H1 (cell line): ENCODE data around the gene H6PD. TPM values are rescaled to one million over a fixed set of nuclear protein-coding genes. Genes with fewer than 3 reads are reported as not detected.

Source experiments
- CTCF ChIA-PET: fragments of 300-600 bp; sonication (Branson Sonifier 250); formaldehyde crosslinking; loops from one replicate; lab custom pipeline; 2021; ENCODE audit not compliant: partially characterized antibody; lab: Charles Lee
- POLR2A ChIA-PET: fragments of 300-600 bp; sonication (Branson Sonifier 250); formaldehyde crosslinking; loops from one replicate; lab custom pipeline; 2021; ENCODE audit warnings: inconsistent platforms; ENCODE audit not compliant: partially characterized antibody; lab: Charles Lee
- DNase-seq, 2 experiments: peaks; one replicate each; pipeline versions ENCODE4 v3.0.0 to v3.0.0-alpha.2; 2010 to 2022; ENCODE audit warnings: low spot score in 2 of 2, low read depth in 1 of 2, mixed read lengths in 1 of 2
- FAIRE-seq: peaks from 2 replicates; lab custom pipeline; 2011; peaks lifted over from hg19 to GRCh38; lab: Jason Lieb, UNC
- H2AFZ ChIP-seq: 2 replicates; pipeline ENCODE4 v1.8.1; 2012; ENCODE audit warnings: low read length, inconsistent platforms
- H2AK5ac ChIP-seq: 2 replicates; pipeline ENCODE4 v1.6.1; 2013; ENCODE audit warnings: low read depth, low read length
- H2BK120ac ChIP-seq: replicated peaks from 2 replicates; pipeline ENCODE3; 2013; ENCODE audit warnings: low read depth, low read length, inconsistent platforms
- H2BK12ac ChIP-seq: 2 replicates; pipeline ENCODE4 v1.6.1; 2013; ENCODE audit warnings: low read depth, low read length
- H2BK15ac ChIP-seq: 2 replicates; pipeline ENCODE4 v1.6.1; 2013; ENCODE audit warnings: low read length
- H2BK20ac ChIP-seq: 2 replicates; pipeline ENCODE4 v1.6.1; 2013; ENCODE audit warnings: low read length
- H2BK5ac ChIP-seq: 2 replicates; pipeline ENCODE4 v1.6.1; 2013; ENCODE audit warnings: low read depth, low read length
- H3K14ac ChIP-seq: 2 replicates; pipeline ENCODE4 v1.6.1; 2013; ENCODE audit warnings: inconsistent platforms; ENCODE audit not compliant: insufficient read length
- H3K18ac ChIP-seq: 2 replicates; pipeline ENCODE4 v1.6.1; 2013; ENCODE audit warnings: low read length; ENCODE audit errors: extremely low read depth
- H3K23ac ChIP-seq: 2 replicates; pipeline ENCODE4 v1.6.1; 2013; ENCODE audit warnings: inconsistent platforms; ENCODE audit not compliant: insufficient read length
- H3K23me2 ChIP-seq: 2 replicates; pipeline ENCODE4 v1.6.1; 2013; ENCODE audit warnings: low read depth, low read length
- H3K27ac ChIP-seq: 2 replicates; pipeline ENCODE4 v1.6.1; 2011; ENCODE audit warnings: low read depth, low read length, inconsistent platforms
- H3K27me3 ChIP-seq, 4 experiments: replicated peaks in 1 of 4; 1 replicate in 1 of 4; 2 replicates in 3 of 4; pipeline versions ENCODE4 v1.6.1 to v1.8.1; 2011 to 2013; ENCODE audit warnings: low read length in 3 of 4, mild to moderate bottlenecking in 3 of 4, inconsistent platforms in 2 of 4, mixed read lengths in 2 of 4, moderate library complexity in 1 of 4; ENCODE audit not compliant: control insufficient read depth in 3 of 4, insufficient read depth in 3 of 4; ENCODE audit errors: extremely low read depth in 1 of 4
- H3K36me3 ChIP-seq, 4 experiments: 2 replicates each; pipeline versions ENCODE4 v1.6.1 to v1.8.1; 2011 to 2013; ENCODE audit warnings: mild to moderate bottlenecking in 4 of 4, low read length in 3 of 4, moderate library complexity in 2 of 4, control low read depth in 1 of 4, inconsistent platforms in 1 of 4; ENCODE audit not compliant: insufficient read depth in 4 of 4, control insufficient read depth in 2 of 4
- H3K4ac ChIP-seq: replicated peaks from 2 replicates; pipeline ENCODE3; 2013; ENCODE audit warnings: low read length, low read depth, mixed read lengths, inconsistent platforms; ENCODE audit not compliant: insufficient read length
- H3K4me1 ChIP-seq, 4 experiments: replicated peaks in 1 of 4; 1 replicate in 1 of 4; 2 replicates in 3 of 4; pipeline versions ENCODE4 v1.6.1 to v1.8.1; 2011 to 2013; ENCODE audit warnings: low read length in 3 of 4, inconsistent platforms in 2 of 4, mixed read lengths in 1 of 4; ENCODE audit not compliant: insufficient read depth in 4 of 4, control insufficient read depth in 3 of 4
- H3K4me2 ChIP-seq, 2 experiments: 2 replicates each; pipeline versions ENCODE4 v1.6.1 to v1.8.1; 2011 to 2013; ENCODE audit warnings: low read depth in 2 of 2, low read length in 2 of 2, control low read depth in 1 of 2, inconsistent platforms in 1 of 2, mild to moderate bottlenecking in 1 of 2; ENCODE audit not compliant: insufficient read depth in 1 of 2
- H3K4me3 ChIP-seq, 4 experiments: fragments of 200-600, 300-600 bp in 1 of 4; sonication (generic), shearing (Covaris generic), sonication (Bioruptor Twin) in 1 of 4; 2 replicates each; pipeline versions ENCODE4 v1.5.1 to v1.8.1; 2011 to 2016; ENCODE audit warnings: low read length in 4 of 4, low read depth in 3 of 4, control low read depth in 2 of 4, inconsistent platforms in 2 of 4, mild to moderate bottlenecking in 2 of 4, mixed read lengths in 1 of 4, moderate library complexity in 1 of 4; ENCODE audit not compliant: insufficient read depth in 2 of 4; ENCODE audit errors: extremely low read depth in 1 of 4
- H3K56ac ChIP-seq: replicated peaks from 2 replicates; pipeline ENCODE3; 2013; ENCODE audit warnings: low read depth, mild to moderate bottlenecking, mixed read lengths, low read length, inconsistent platforms; ENCODE audit not compliant: insufficient read length
- H3K79me1 ChIP-seq: 2 replicates; pipeline ENCODE4 v1.6.1; 2013; ENCODE audit warnings: low read depth, low read length, control low read depth
- H3K79me2 ChIP-seq, 2 experiments: 2 replicates each; pipeline versions ENCODE4 v1.6.1 to v1.8.1; 2012 to 2013; ENCODE audit warnings: low read length in 2 of 2, mild to moderate bottlenecking in 2 of 2, inconsistent platforms in 1 of 2; ENCODE audit not compliant: insufficient read depth in 2 of 2, control insufficient read depth in 1 of 2
- H3K9ac ChIP-seq, 4 experiments: replicated peaks in 1 of 4; 1 replicate in 1 of 4; 2 replicates in 3 of 4; pipeline versions ENCODE4 v1.6.1 to v1.8.1; 2011 to 2013; ENCODE audit warnings: low read depth in 3 of 4, low read length in 3 of 4, control low read depth in 2 of 4, mild to moderate bottlenecking in 2 of 4, moderate library complexity in 2 of 4, inconsistent platforms in 1 of 4; ENCODE audit errors: extremely low read depth in 1 of 4
- H3K9me3 ChIP-seq, 2 experiments: 2 replicates each; pipeline versions ENCODE4 v1.6.1 to v1.8.1; 2012 to 2013; ENCODE audit warnings: mild to moderate bottlenecking in 2 of 2, moderate library complexity in 2 of 2, control low read depth in 1 of 2, inconsistent platforms in 1 of 2, low read depth in 1 of 2, low read length in 1 of 2, mixed read lengths in 1 of 2; ENCODE audit not compliant: insufficient read depth in 2 of 2
- H4K20me1 ChIP-seq, 2 experiments: replicated peaks in 1 of 2; 2 replicates each; pipeline versions ENCODE3 to v1.8.1; 2011 to 2013; ENCODE audit warnings: inconsistent platforms in 2 of 2, low read length in 2 of 2, mild to moderate bottlenecking in 1 of 2; ENCODE audit not compliant: insufficient read depth in 2 of 2, control insufficient read depth in 1 of 2
- H4K5ac ChIP-seq: 2 replicates; pipeline ENCODE4 v1.6.1; 2013; ENCODE audit warnings: low read length, low read depth, mixed read lengths, inconsistent platforms; ENCODE audit not compliant: insufficient read length
- H4K8ac ChIP-seq: 2 replicates; pipeline ENCODE4 v1.8.0; 2013; ENCODE audit warnings: mild to moderate bottlenecking, moderate library complexity, low read length, inconsistent platforms; ENCODE audit not compliant: insufficient read depth; ENCODE audit errors: extremely low read depth
- H4K91ac ChIP-seq: replicated peaks from 2 replicates; pipeline ENCODE3; 2013; ENCODE audit warnings: low read length, mixed read lengths, inconsistent platforms; ENCODE audit not compliant: insufficient read length
- CHD2 ChIP-seq: IDR thresholded peaks from 2 replicates; pipeline ENCODE4 v1.6.1; 2012; ENCODE audit warnings: low read length, improper control_type of control experiment
- GTF2F1 ChIP-seq: IDR thresholded peaks from 2 replicates; pipeline ENCODE4 v1.6.1; 2012; ENCODE audit warnings: low read depth, low read length, improper control_type of control experiment, borderline replicate concordance
- KDM1A ChIP-seq: fragments of 200-600, 300-600 bp; sonication (generic); IDR thresholded peaks from 2 replicates; pipeline ENCODE4 v1.7.1; 2016; ENCODE audit warnings: mild to moderate bottlenecking, low read length, borderline replicate concordance
- PHF8 ChIP-seq: fragments of 200-600 bp; sonication (generic); conservative IDR thresholded peaks from 2 replicates; pipeline ENCODE4 v1.7.1; 2012; ENCODE audit warnings: low read depth, mild to moderate bottlenecking, inconsistent platforms, low read length, moderate library complexity
- RAD21 ChIP-seq, 2 experiments: IDR thresholded peaks in 1 of 2; conservative IDR thresholded peaks in 1 of 2; 2 replicates each; pipeline ENCODE4 v1.6.1; 2011; ENCODE audit warnings: low read depth in 2 of 2, low read length in 2 of 2, improper control_type of control experiment in 1 of 2, inconsistent platforms in 1 of 2, mild to moderate bottlenecking in 1 of 2, moderate library complexity in 1 of 2
- SAP30 ChIP-seq: fragments of 300-600 bp; sonication (generic); IDR thresholded peaks from 2 replicates; pipeline ENCODE4 v1.7.1; 2012; ENCODE audit warnings: low read length, moderate library complexity, mild to moderate bottlenecking, inconsistent platforms; ENCODE audit not compliant: insufficient read depth, insufficient replicate concordance
- WGBS, 2 experiments: shearing (Covaris generic) in 1 of 2; methylation state at CpG; one replicate each; pipeline versions ENCODE4 v1.1.6 to v1.1.7; 2013 to 2015; ENCODE audit warnings: low lambda C conversion rate in 2 of 2, mixed read lengths in 2 of 2, inconsistent platforms in 1 of 2, low coverage in 1 of 2, missing lambda C conversion rate in 1 of 2; ENCODE audit not compliant: insufficient replicate concordance in 2 of 2, insufficient coverage in 1 of 2, insufficient read length in 1 of 2; ENCODE audit errors: extremely low coverage in 1 of 2, missing lambda C conversion rate in 1 of 2; 5-methylcytosine and 5-hydroxymethylcytosine counted together
- polyA plus RNA-seq, 7 experiments: library from polyadenylated mRNA; depleted of rRNA in 3 of 7; stranded (reverse) in 5 of 7; unstranded in 2 of 7; fragments of >200 nt in 5 of 7; fragments of 200-250 nt in 2 of 7; gene quantifications; 1 replicate in 5 of 7; 2 replicates in 1 of 7; 4 replicates in 1 of 7; pipeline versions ENCODE4 v1.2.1 to v1.2.3, GENCODE V29; 2011 to 2013; ENCODE audit warnings: missing spikeins in 2 of 7, mixed read lengths in 2 of 7
- total RNA-seq: library from RNA; stranded (reverse); fragmentation: NEBNext Ultra II Directional; extraction: Animal tissue kit (Norgen Biotek cat#: 25700); gene quantifications from 2 replicates; pipeline ENCODE4 v1.2.1, GENCODE V29; 2021
- TF ChIP-seq, protein P1 (sequence below): IDR thresholded peaks from 2 replicates; pipeline ENCODE4 v1.6.1; 2012; ENCODE audit warnings: low read length, inconsistent platforms

H6PD gene
- total and polyA plus RNA-seq, 2 of the 8 experiments (the other 6 are each of a cell fraction or from before 2014, with no cell fraction given), result 3.6 to 3.8 TPM

GRCh38 chr1:9233241-9233941 is 1.2 kb upstream of the H6PD start:
- no peak overlapping the region for H3K4ac ChIP-seq
- POLR2A ChIA-PET, result interaction anchor here (0.9 to 1.6 kb wide), 3 partner anchors 16 to 34 kb away, joined by 3 to 4 read pairs (median 3); no protein-coding TSS in a partner anchor
- H3K4me1 ChIP-seq, result peaks cover 0 to 4% (median 3%) of the 10 kb centered on the region in 4 experiments; a peak in 3 of 7 replicates
- no peak overlapping the region for H2BK12ac ChIP-seq
- no peak overlapping the region for H2AK5ac ChIP-seq
- no peak overlapping the region for H3K23ac ChIP-seq
- no peak overlapping the region for H4K5ac ChIP-seq
- H3K4me3 ChIP-seq, result no peak overlapping the region
- no peak overlapping the region for H4K8ac ChIP-seq
- H3K56ac ChIP-seq, result peak overlapping the region; percentile 16
- H2BK5ac ChIP-seq, result no peak overlapping the region
- H2BK120ac ChIP-seq, result no peak overlapping the region
- H3K9me3 ChIP-seq, result no peaks in the 10 kb centered on the region
- no peak overlapping the region for H2AFZ ChIP-seq
- H3K79me2 ChIP-seq, result no peaks in the 10 kb centered on the region
- H4K20me1 ChIP-seq, result no peaks in the 10 kb centered on the region
- 0 out of 4 replicates have a peak overlapping the region, but pooled peaks of 1 of the 2 experiments have one; percentile 45 for H3K4me2 ChIP-seq
- 0 out of 2 replicates have a peak overlapping the region, but pooled peaks have one; percentile 65 for H2BK15ac ChIP-seq
- WGBS, 2 experiments, result 87% methylated on average over 19 of the region's 20 CpGs; no CpG with 5 or more reads in 1 of the 2 experiments
- CTCF ChIA-PET, result interaction anchor here (0.8 to 11.9 kb wide), 17 partner anchors 8 to 222 kb away, joined by 3 to 127 read pairs (median 4); no protein-coding TSS in a partner anchor
- DNase-seq (no peak), FAIRE-seq (no peak)
- no peak overlapping the region for H4K91ac ChIP-seq
- no peaks in the 10 kb centered on the region for H3K79me1 ChIP-seq
- no peak overlapping the region for H3K9ac ChIP-seq
- H3K18ac ChIP-seq, result no peak overlapping the region
- H3K27me3 ChIP-seq, result no peaks in the 10 kb centered on the region
- no peaks in the 10 kb centered on the region for H3K36me3 ChIP-seq
- no peak overlapping the region for H3K27ac ChIP-seq
- peaks cover 5% of the 10 kb centered on the region; the same call in 1 of the 2 replicates for H3K23me2 ChIP-seq
- H3K14ac ChIP-seq, result no peak overlapping the region
- 0 out of 2 replicates have a peak overlapping the region, but pooled peaks have one; percentile 34 for H2BK20ac ChIP-seq
- TF ChIP-seq KDM1A (no peak), RAD21 (IDR thresholded peaks at IDR 0.05 in 1 of 2, conservative IDR thresholded peaks at IDR 0.05 in 1 of 2; ENCODE audit: low read depth in 2 of 2, low read length in 2 of 2) (no peak), SAP30 (no peak), PHF8 (no peak), GTF2F1 (no peak), CHD2 (no peak)
- TF ChIP-seq, protein P1, sequence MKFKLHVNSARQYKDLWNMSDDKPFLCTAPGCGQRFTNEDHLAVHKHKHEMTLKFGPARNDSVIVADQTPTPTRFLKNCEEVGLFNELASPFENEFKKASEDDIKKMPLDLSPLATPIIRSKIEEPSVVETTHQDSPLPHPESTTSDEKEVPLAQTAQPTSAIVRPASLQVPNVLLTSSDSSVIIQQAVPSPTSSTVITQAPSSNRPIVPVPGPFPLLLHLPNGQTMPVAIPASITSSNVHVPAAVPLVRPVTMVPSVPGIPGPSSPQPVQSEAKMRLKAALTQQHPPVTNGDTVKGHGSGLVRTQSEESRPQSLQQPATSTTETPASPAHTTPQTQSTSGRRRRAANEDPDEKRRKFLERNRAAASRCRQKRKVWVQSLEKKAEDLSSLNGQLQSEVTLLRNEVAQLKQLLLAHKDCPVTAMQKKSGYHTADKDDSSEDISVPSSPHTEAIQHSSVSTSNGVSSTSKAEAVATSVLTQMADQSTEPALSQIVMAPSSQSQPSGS, result no peak
